COR-L47 (cell line): ENCODE results near the gene NPBWR2.

ENCODE experiments used
- DNase-seq: peaks from one replicate; lab custom pipeline; 2025; lab: John Stamatoyannopoulos, UW

The NPBWR2 gene

DNA sequence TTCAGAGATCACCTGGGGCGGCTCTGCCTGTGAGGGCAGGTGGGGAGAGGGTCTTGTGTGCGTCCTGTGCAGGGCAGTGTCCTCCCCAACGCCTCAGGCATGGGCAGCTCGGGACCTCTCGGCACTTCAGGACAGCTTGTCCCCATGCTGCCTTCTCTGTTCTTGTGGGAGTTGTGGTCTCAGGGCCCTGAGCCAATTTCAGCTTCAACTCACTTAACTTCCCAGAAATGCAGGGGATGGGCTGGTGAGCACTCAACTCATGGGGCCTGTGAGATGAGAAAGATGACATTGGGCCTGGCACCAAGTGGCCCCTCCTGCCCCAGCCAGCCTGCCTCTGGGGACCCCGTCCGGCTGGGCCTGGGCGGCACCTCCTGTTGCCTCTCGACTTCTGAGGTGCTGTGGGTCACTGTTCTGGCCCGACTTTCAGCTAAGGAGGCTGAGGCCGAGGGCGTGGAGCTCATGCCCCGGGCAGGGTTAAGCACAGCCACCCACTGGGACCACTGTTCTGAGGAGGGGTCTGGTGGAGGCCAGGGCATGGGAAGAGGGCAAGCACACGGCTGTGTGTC, 34.8 kb downstream of the NPBWR2 start:
- no peak for DNase-seq

DNA sequence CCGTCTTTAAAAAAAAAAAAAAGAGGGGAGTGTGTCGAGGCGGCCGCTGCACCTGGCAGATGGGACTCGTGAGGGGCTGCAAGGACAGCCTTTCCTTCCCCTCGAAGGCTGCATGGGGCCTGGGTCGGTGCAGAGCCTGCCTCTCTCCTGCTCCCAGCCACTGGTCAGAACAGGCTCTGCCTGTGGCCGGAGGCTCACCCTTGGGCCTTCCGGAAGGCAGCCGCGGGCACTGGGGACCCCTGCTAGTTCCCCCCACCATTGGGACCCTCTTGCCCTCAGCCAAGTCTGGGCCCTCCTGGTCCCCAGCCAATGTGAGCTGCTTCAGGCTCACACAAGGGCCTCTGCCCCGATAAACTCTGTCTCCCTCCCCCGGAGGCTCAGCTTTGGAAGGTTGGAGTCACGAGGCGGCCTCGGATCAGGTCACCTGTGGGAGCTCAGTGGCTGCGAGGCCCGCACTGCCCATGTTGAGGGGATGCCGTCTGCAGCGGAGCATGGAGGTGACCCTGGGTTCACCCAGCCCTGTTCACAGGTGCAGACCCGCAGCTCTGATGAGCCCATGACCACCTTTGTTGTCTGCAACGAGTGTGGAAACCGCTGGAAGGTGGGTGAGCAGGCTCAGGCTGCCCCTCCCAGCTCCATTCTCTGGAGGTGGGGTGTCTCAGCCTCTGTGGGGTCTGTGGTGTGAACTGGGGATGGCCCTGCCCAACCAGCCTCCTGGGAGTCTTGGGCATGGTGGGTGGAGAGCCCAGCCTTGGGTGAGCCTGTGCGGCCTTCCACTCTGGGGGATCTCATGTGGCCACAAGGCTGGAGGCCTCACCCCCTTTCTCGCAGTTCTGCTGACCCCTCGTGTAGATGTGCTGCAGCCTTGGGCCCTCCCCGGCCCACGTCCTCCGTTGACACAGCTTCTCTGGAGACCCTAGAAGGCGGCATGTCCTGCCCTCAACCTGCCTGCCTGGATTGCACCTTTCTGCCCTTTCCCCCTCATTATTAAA, 35.7 kb downstream of the NPBWR2 start:
- no peak for DNase-seq

DNA sequence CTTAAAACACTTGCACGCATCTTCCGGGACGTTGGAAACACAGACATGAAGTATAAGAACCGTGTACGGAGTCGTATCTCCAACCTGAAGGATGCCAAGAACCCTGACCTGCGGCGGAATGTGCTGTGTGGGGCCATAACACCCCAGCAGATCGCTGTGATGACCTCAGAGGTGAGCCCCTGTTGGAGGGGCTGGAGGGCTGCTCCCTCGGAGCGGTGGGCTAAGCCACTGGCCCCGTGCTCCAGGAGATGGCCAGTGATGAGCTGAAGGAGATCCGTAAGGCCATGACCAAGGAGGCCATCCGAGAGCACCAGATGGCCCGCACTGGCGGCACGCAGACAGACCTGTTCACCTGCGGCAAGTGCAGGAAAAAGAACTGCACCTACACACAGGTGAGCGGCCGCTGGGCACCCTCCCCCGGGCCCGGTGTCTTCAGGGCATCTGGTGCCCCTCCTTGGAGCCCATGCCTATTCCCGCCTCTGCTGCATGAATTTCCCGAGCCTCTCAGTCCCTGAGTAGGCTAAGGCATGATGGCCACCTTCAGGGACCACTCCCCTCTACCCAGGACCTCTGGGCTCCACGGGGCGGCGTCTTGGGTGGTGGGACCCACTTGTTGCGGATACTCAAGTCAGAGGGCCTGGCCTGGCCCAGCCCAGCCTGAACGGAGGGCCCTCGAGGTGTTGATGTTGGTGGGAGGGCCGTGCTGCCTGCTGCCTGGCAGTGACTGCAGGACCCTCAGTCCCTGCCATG, 36.9 kb downstream of the NPBWR2 start:
- no peak for DNase-seq

DNA sequence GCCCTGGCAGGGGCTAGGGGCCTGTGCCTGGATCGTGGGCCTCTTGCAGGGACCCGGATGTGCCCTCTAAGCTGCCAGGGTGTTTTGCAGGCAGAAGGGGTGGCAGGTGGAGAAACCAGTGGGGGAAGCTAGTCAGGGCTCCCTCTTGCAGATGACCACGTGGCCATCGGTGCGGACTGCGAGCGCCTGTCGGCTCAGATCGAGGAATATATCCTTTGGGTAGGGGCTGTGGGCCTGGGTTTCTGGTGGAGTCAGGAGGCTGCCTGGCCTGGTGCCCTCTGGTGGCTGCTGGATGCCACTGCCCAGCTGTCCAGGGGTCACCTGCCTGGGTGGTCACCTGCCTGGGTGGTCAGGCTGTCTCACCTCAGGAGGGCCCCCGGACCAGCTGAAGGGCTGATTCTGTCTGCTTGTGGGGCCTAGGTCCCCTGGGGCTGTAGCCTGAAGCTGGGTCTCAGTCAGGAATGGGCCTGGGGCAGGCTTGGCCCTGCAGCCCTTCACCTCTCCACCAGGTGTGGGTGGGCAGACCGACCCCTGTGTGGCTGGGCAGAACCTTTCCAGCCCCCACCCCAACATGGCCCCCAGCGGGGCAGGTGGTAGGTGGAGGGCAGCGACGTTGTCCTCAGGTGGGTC, 37.6 kb downstream of the NPBWR2 start:
- DNase-seq: no peak

DNA sequence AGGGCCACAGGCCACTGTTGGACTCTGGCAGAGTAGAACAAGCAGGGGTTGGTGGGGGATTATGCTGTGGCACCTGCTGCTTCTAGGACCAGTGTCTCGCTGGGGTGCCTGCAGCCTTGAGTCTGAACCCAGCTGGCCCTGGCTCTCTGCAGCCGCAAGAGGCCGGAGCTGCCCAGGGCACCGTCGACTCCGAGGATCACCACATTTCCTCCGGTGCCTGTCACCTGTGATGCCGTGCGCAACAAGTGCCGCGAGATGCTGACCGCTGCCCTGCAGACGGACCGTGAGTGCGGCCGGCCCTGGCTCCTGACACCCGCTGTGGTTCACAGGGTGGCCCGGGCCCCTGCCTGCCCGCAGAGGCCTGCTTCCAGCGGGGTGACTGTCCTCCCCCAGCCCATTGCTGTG, 38.2 kb downstream of the NPBWR2 start:
- no peak for DNase-seq

DNA sequence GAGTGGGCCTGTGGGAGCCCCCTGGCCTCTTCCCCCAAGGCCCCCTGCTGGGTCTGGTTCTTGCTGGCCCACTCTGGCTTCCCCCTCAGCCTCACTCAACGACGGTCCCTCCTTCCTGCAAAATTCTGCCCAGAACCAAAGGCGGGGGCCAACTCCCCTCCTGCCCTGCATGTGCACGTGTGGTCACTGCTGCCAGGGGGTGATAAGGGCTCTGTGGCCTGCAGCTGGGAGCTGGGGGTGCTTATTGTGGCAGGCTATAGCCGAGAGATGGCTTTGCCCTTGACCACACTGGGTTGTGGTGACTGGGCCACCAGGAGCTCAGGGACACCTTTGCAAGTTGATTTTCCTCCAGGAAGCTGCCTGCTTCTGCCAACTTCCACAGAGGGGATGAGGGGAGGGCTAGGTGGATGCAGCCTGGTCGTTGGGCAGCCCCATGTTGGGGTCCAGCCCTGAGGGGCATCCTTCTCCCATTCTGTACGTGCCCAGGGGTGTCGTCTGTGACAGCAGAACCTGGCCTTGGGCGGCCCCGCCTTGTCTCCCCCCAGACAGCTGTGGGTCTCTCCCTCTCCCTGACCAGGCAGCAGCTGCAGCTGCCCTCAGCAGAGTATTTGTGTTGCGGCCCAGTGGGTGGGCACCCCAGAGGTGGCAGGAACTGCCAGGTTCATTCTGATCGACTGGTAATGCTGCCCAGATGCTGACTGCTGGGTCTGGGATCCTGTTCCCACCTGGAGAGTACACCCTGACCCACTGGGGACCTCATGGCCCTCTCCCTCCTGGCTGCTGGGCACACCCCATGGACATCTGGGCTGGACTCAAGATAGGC, 38.8 kb downstream of the NPBWR2 start:
- peak; percentile 33 for DNase-seq

DNA sequence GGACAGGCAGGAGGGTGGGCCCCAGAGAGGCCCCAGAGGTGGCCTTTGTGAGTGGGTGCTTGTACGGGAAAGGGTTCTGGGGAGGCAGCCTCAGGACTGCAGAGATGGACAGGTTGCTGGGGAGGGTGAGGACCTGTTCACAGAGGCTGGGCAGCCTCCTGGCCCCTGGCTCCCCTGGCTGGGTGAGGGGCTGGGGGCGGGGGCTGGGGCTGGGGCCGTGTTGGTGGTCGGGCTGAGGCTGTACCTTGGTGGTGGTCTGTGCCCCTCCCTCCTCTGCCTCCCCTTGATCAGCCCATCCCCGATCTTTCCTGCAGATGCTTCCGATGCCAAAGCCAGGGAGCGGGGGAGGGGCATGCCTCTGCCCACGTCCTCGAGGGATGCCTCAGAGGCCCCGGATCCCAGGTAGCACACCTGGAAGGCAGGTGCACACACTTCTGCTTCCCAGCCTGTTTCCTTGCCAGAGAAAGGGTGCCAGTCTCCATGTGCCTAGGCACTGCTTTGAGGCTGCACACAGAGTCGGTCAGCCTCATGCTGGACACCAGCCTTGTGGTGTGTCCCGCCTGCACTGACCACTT, 39.5 kb downstream of the NPBWR2 start:
- no peak for DNase-seq

DNA sequence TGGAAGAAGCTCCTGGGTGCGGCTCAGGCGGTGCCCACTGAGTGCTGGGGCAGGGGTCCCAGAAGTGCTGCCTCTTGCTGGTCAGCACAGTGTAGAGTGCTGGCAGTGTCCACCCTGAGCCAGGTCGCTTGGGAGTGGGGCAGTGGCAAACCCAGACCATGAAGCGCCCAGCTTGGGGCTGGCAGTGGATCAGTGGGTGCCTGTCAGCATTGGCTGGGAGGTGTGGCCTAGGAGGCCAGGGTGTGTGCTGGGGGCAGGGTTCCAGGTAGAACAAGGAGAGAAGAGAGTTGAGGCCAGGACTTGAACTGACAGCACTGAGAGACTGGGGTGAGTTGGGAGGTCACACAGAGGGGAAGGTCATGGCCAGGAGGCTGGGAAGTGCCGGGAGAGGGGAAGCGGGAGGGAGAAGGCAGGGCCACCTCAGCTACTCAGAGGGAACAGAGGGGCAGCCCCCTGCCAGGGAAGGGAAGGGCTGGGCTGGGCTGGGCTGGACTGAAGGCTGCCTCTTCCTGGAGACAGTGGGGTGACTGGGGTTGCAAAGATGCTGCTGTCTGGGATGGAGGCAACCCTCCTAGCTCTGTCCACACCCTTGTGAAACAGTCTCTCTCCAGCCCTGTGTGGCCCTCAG, 40.2 kb downstream of the NPBWR2 start:
- no peak for DNase-seq

DNA sequence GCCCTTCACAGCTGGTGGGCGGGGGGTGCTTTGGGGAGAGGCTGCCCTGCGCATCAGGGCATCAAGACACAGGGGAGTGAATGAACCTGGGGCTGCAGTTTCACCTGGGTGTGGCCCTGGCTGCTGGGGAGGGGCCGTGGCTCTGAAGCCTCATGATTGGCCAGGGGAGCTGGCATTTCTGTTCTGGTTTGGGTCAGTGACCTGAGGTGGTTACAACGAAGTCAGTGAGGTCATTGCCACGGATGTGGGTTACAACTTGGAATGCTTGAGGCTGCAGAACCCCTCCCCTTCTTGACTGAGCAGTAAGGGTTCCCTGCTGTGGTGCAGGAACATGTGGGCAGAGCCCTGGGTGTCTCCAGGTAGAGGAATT, 41.4 kb downstream of the NPBWR2 start:
- DNase-seq: no peak

DNA sequence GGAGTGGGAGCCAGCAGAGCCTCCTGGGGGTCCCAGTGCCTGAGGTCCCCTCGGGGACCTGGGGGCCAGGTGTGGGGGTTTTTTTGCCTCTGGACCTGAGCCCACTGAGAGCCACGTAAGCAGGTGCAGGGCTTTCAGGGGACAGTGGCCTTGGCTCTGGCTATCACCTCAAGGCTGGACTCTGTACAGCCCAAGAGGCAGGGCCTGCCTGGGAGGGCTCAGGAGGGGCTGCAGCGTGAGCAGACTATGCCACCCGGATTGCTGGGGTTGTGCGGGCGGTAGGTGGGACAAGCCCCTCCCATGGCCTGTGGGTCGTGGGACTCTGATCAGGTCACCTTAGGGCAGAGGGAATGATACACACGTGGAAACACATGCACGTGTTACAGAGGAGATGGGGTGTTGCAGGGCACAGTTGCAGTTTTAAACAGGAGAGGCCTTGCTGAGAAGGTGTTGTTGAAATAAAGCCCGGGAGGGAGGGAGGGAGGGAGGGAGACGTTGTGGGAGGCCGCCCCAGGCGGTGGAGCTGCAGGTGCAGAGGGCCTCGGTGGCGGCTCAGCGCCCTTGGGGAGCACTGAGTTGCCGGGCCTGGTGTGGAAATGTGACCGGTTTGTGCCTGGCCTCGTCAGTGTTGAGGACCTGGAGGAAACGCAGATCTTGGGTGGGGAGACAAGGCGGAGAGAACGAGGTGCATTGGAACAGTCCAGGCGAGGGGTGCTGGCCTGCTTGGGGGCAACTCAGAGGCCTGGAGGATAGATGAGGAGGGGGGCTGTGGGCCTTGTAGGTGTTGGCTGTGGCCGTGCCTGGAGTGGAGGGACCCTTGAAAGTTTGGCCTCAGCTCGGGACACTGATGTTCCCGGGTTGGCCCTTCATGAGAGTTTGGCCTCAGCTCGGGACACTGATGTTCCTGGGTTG, 42.0 kb downstream of the NPBWR2 start:
- no peak for DNase-seq

DNA sequence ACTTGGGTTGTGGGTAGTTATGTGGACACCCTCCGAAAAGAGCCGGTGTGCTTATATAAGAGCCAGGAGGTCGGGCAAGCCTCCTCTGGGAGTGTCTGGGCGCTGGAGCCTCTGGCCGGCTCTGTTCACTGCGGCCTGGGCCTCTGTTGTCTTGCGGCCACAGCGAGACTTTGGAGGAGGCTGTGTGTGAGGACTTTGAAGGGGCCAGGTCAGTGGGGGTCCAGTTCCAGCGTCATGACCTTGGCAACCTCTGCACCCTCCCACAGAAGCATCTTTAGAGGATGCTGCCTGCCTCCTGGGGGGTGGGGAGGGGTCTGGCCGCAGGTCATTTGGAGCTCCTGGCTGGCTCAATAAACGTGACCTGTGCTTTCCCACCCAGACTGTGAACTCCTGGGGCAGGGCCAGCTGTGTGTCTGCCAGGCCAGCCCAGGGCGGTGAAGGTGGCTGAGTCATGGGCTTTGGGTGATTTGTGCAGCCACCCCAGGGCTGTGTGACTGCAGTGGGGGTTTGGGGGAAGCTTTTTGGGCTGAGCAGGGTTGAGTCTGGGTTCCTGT, 43.1 kb downstream of the NPBWR2 start:
- DNase-seq: no peak

DNA sequence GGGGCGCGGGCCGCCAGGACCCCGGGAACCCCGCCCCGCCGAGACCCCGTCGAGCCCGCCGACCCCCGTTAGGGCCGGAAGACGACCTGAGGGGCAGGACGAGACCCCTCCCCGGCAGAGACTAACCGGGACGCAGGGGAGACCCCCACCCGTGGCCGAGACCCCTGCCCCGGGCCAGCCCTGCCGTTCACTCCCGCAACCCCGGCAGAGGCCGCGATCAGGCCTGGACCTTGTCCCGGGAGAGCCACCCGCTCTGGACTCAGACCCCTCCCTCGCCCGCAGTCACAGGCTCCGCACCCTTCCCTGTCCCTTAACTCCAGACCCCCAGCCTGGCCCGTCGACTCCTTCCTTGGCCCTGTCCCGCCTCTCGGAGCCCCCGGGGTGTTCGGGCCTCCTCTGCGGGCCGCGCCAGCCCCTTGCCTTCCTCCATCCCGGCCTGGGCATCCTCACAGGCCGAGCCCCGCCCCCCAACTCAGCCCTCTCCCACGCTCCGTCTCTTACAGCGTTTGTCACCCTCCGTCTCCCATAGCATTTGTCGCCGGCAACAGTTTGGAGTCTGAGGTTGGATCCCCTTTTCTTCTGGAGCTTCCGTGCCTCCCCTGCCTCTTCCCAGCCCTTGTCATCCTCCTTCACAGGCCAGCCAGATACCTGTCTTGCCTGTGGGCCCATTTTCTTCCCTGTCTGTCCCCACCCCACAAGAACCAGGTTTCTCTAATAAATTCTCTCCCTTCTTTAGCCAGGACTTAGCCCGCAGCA, 43.8 kb downstream of the NPBWR2 start:
- DNase-seq: no peak

DNA sequence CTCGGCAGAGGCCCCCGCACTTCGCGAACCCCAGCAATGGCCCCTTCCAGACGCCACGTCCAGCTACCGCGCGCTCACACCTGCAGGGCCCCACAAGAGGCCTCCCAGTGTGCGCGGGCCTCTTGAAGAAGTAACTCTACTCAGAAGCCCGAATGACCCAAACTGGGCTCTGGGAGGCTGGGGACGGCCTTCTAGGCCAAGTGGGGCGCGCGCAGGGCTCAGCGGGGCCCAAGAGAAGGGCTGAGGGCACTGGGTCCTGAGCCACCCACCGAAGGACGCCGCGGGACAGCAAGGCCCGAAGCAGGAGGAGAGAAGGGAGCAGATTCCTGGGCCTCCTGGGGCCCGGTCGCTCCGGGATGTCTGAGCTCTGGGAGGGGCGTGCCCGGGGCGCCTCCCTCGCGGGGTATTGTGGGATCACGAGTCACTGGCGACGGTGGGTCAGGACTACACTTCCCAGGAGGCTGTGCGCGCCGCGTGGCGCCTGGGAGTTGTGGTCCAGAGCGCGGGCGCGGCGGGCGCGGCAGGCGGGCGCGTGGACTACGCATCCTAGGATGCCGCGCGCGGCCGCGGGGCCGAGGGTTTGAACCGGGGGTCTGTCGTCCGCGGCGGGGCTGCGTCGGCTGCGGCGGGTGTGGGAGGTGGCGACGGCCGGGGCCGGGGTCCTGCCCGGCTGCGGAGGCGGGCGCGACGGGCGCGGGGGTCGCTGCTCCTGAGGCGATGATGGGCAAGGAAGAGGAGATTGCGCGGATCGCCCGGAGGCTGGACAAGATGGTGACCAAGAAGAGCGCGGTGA, 44.6 kb downstream of the NPBWR2 start, which contains the start of gene TCEA2:
TCEA2 (plus strand) TSS at position 603 of the 793 bp plus-strand sequence; CDS start at position 718, 115 bp downstream.
- DNase-seq: peak; percentile 93

DNA sequence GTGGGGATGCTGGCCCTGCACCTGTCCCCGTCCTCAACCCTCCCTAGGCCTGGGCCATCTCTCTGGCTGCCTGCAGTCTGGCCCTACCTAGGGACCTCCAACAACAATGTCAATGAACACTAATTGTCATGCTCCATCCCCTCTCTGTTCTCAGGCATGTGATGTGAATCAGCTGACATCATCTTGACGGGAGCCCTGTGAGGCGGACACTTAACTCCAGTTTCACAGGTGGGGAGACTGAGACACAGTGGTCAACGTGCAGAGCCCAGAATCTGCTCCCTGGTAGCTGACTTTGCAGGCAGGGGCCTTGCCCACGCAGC, 45.1 kb downstream of the NPBWR2 start:
- no peak for DNase-seq

DNA sequence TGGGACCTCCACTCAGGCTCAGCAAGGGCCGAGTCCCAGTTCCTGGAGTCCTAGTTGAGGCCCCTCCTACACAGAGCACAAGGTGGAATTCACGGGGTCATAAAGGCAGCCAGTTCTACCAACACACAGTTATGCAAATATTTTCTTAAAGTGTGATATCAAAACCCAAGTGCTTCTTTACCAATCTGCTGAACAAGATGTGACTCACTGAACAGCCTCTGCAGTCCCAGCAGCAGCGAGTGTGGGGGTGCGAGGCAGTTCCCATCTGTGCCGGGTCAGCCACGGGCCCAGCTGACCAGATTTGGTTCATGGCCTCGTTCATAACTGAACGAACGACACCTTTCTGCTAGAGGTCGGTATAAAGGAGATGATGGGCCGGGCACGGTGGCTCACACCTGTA, 48.8 kb downstream of the NPBWR2 start:
- no peak for DNase-seq

DNA sequence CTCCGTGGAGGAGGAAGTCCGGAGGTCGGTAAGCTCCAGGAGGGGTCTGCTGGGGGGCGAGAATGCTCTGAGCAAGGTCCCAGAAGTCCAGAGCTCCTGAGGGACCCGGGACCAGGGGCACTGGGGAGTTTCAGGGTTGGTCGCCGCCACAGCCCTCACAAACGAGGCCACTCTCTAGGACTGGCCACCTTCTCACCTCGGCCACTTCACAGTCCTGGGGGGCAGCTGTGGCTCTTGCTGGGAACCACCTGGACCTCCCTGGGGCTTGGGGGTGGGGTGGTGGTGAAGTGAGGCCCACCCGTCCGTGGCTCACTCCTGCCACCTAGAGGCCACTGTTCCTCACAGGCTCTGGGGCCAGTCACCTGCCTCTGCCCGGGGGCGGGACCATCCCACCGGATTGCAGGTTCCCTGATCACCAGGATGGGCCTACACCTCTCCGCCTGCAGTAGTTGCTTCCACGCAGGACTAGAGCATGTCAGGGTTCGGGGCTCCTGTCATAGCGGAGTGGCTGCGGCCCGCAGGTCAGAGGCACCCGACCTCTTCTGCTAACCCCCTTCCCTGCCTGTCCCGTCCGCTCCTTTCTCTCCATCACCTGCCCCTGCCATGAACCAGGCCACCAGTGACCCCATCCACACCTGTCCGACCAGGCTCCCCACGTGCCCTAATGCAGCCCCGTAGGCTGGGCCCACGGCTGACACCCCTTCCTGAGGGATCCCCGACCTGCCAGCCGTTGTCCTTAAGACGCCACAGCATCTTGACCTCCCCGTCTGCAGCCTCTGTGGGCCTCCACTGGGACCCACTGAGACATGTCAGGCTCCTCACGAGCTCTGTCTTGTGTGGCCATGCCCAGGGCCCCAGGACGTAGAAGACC, 49.5 kb downstream of the NPBWR2 start:
- peak; percentile 70 for DNase-seq
